K562 (cell line): ENCODE measurements around the gene RXRA. TPM values are rescaled to one million over a fixed set of nuclear protein-coding genes. Genes with fewer than 3 reads are reported as not detected.

Source experiments
- ATAC-seq: fragments of 200-7000 bp; cut with Tn5 transposase; 3 replicates; pipeline ENCODE4 v1.9.1; 2020; ENCODE audit warnings: moderate library complexity
- BruUV-seq: library from RNA; stranded (reverse); fragments of 400-500 nt; replicated peaks from 2 replicates; lab custom pipeline; 2021; lab: Mats Ljungman, UMichigan
- CTCF ChIA-PET: fragments of 300-600 bp; formaldehyde crosslinking; extraction: SDS; loops from one replicate; lab custom pipeline; 2021; ENCODE audit warnings: low intra/inter-chr PET ratio; lab: Yijun Ruan, JAX
- POLR2A ChIA-PET: fragments of 300-600, 350-650 bp; sonication (Branson Sonifier 250); formaldehyde crosslinking; extraction: SDS; loops from one replicate; lab custom pipeline; 2021; ENCODE audit warnings: antibody characterized with exemption, inconsistent platforms; lab: Yijun Ruan, JAX
- DNase-seq, 4 experiments: peaks; one replicate each; pipeline versions ENCODE4 v3.0.0 to v3.0.0-alpha.2; 2011 to 2018; ENCODE audit warnings: low spot score in 3 of 4, mixed read lengths in 3 of 4; ENCODE audit errors: extremely low read depth in 1 of 4
- FAIRE-seq: peaks from 2 replicates; lab custom pipeline; 2011; peaks lifted over from hg19 to GRCh38; lab: Jason Lieb, UNC
- H2AFZ ChIP-seq: 2 replicates; pipeline ENCODE4 v1.6.0; 2011; ENCODE audit warnings: low read depth, low read length, control low read depth, inconsistent platforms
- H3K27ac ChIP-seq: fragments of 200-600 bp; 3 replicates; pipeline ENCODE4 v1.8.0; 2011; ENCODE audit warnings: low read depth, mild to moderate bottlenecking, control low read depth, inconsistent platforms, low read length, moderate library complexity, mixed read lengths; ENCODE audit errors: extremely low read depth
- H3K27me3 ChIP-seq, 2 experiments: fragments of 300-600 bp in 1 of 2; 2 replicates in 1 of 2; 3 replicates in 1 of 2; pipeline versions ENCODE4 v1.6.0 to v1.8.0; 2011; ENCODE audit warnings: inconsistent platforms in 2 of 2, low read length in 2 of 2, mild to moderate bottlenecking in 1 of 2, mixed read lengths in 1 of 2, moderate library complexity in 1 of 2; ENCODE audit not compliant: control insufficient read depth in 2 of 2, insufficient read depth in 2 of 2
- H3K36me3 ChIP-seq: fragments of 300-600 bp; 3 replicates; pipeline ENCODE4 v1.8.0; 2011; ENCODE audit warnings: mild to moderate bottlenecking, low read length, inconsistent platforms; ENCODE audit not compliant: control insufficient read depth, insufficient read depth
- H3K4me1 ChIP-seq, 2 experiments: fragments of 200-600 bp in 1 of 2; replicated peaks in 1 of 2; 2 replicates in 1 of 2; 3 replicates in 1 of 2; pipeline versions ENCODE4 v1.5.1 to v1.8.0; 2011; ENCODE audit warnings: inconsistent platforms in 2 of 2, low read length in 2 of 2, mild to moderate bottlenecking in 1 of 2, mixed read lengths in 1 of 2, moderate library complexity in 1 of 2; ENCODE audit not compliant: control insufficient read depth in 2 of 2, insufficient read depth in 2 of 2
- H3K4me2 ChIP-seq: 2 replicates; pipeline ENCODE4 v1.6.1; 2011; ENCODE audit warnings: low read length, control low read depth, inconsistent platforms, mixed read lengths; ENCODE audit not compliant: insufficient read depth
- H3K4me3 ChIP-seq: fragments of 200-600 bp; sonication (generic), shearing (Covaris generic); 2 replicates; pipeline ENCODE4 v1.5.1; 2016; ENCODE audit warnings: control low read depth, inconsistent platforms
- H3K79me2 ChIP-seq: fragments of 200-600 bp; 3 replicates; pipeline ENCODE4 v1.8.0; 2011; ENCODE audit warnings: low read length, inconsistent platforms; ENCODE audit not compliant: control insufficient read depth, insufficient read depth
- H3K9ac ChIP-seq, 2 experiments: 2 replicates each; pipeline versions ENCODE4 v1.6.0 to v1.6.1; 2011; ENCODE audit warnings: low read depth in 2 of 2, low read length in 2 of 2, control low read depth in 1 of 2, inconsistent platforms in 1 of 2, mild to moderate bottlenecking in 1 of 2, mixed read lengths in 1 of 2; ENCODE audit not compliant: insufficient read depth in 1 of 2
- H3K9me1 ChIP-seq: one replicate; pipeline ENCODE4 v1.6.0; 2011; ENCODE audit warnings: inconsistent platforms, mild to moderate bottlenecking, low read length, moderate library complexity; ENCODE audit not compliant: control insufficient read depth, insufficient read depth
- H3K9me3 ChIP-seq: replicated peaks from 2 replicates; pipeline ENCODE4 v1.5.1; 2011; ENCODE audit warnings: low read depth, low read length, inconsistent platforms; ENCODE audit not compliant: control insufficient read depth, insufficient read depth
- H4K20me1 ChIP-seq: replicated peaks from 2 replicates; pipeline ENCODE4 v1.6.1; 2011; ENCODE audit warnings: low read length, inconsistent platforms, mixed read lengths; ENCODE audit not compliant: control insufficient read depth, insufficient read depth
- AFF1 ChIP-seq, 2 experiments: fragments of 450-650 bp; IDR thresholded peaks; 2 replicates each; pipeline ENCODE4 v1.6.1; 2018; ENCODE audit warnings: mild to moderate bottlenecking in 2 of 2, low read depth in 1 of 2; ENCODE audit not compliant: partially characterized antibody in 2 of 2
- CBX2 ChIP-seq: fragments of 200-600 bp; sonication (generic); IDR thresholded peaks from one replicate; pipeline ENCODE4 v1.6.1; 2012; ENCODE audit warnings: mild to moderate bottlenecking, low read length, inconsistent platforms; ENCODE audit not compliant: insufficient read depth, poor library complexity, severe bottlenecking
- CEBPZ ChIP-seq: fragments of 150-350 bp; IDR thresholded peaks from 2 replicates; pipeline ENCODE4 v1.6.1; 2014; ENCODE audit warnings: low read depth, mild to moderate bottlenecking, low read length, borderline replicate concordance
- MBD2 ChIP-seq: sonication (generic); IDR thresholded peaks from 2 replicates; pipeline ENCODE4 v1.6.1; 2016; ENCODE audit warnings: low read depth, borderline replicate concordance
- RBM15 ChIP-seq: fragments of 200-400 bp; formaldehyde crosslinking; IDR thresholded peaks from 2 replicates; pipeline ENCODE4 v1.6.1; 2018; ENCODE audit warnings: mild to moderate bottlenecking, low read length, moderate library complexity; ENCODE audit not compliant: insufficient read depth
- XRCC3 ChIP-seq: fragments of 450-650 bp; IDR thresholded peaks from 2 replicates; pipeline ENCODE4 v1.6.1; 2017; ENCODE audit warnings: mild to moderate bottlenecking, moderate library complexity
- ZNF512 ChIP-seq: IDR thresholded peaks from 2 replicates; pipeline ENCODE4 v1.6.1; 2016; ENCODE audit warnings: missing genetic modification characterization, missing compliant biosample characterization
- ZNF780A ChIP-seq: fragments of 250-450 bp; sonication (Bioruptor Pico); IDR thresholded peaks from 2 replicates; pipeline ENCODE4 v1.5.0; 2021; ENCODE audit warnings: mild to moderate bottlenecking
- ZZZ3 ChIP-seq: fragments of 450-650 bp; IDR thresholded peaks from 2 replicates; pipeline ENCODE4 v1.6.1; 2016; ENCODE audit warnings: antibody characterized with exemption, mild to moderate bottlenecking, moderate library complexity
- WGBS: fragments of 100-300 bp; shearing (Covaris generic); methylation state at CpG from one replicate; pipeline ENCODE4 v1.1.6; 2016; ENCODE audit warnings: low coverage, mixed read lengths; ENCODE audit not compliant: insufficient coverage; ENCODE audit errors: missing lambda C conversion rate; 5-methylcytosine and 5-hydroxymethylcytosine counted together
- in situ Hi-C: fragments of 300-500 bp; cut with MboI; formaldehyde crosslinking; loops from 4 replicates; pipeline ENCODE4 v1.15.0; 2018; ENCODE audit warnings: inconsistent platforms, mixed read lengths
- intact Hi-C: fragments of 100-400 bp; cut with micrococcal nuclease; formaldehyde crosslinking; loops from 2 replicates; pipeline ENCODE4 v1.14.2; 2022
- polyA plus RNA-seq, 8 experiments: library from polyadenylated mRNA; depleted of rRNA in 4 of 8; stranded (reverse) in 5 of 8; unstranded in 3 of 8; fragments of >200 nt; fragmentation: Nextera tagmentation in 2 of 8; fragmentation: Illumina TruSeq in 1 of 8; extraction: Ambion mirVana in 2 of 8; extraction: Trizol in 1 of 8; gene quantifications; 2 replicates each; pipeline versions ENCODE4 v1.2.1 to v1.2.3, GENCODE V29; 2011 to 2014; ENCODE audit warnings: inconsistent platforms in 1 of 8, missing spikeins in 1 of 8
- total RNA-seq, 7 experiments: library from RNA; depleted of rRNA in 6 of 7; stranded (reverse); fragments of >200 nt in 6 of 7; fragmentation: Illumina TruSeq in 2 of 7; extraction: Trizol in 2 of 7; gene quantifications; 2 replicates each; pipeline versions ENCODE4 v1.2.1 to v1.2.3, GENCODE V29; 2011 to 2021; ENCODE audit warnings: low replicate concordance in 1 of 7

The RXRA gene
- total and polyA plus RNA-seq, 9 of the 15 experiments (the other 6 are each of a cell fraction or from before 2014, with no cell fraction given), result 0.35 to 23.6 (median 4.6) TPM

GRCh38 chr9:134316449-134317160, 9.7 kb upstream of the RXRA start:
- Histone ChIP-seq H3K36me3 (no peaks in the 10 kb centered on the region), H3K4me1 (peaks cover 4 to 47% of the 10 kb centered on the region in 2 experiments; a peak in 4 of 5 replicates), H3K9me3 (peaks cover 2% of the 10 kb centered on the region; the same call in 1 of the 2 replicates), H3K4me2 (no peak overlapping the region; the same call in 1 of the 2 replicates), H3K79me2 (no peaks in the 10 kb centered on the region), H3K27me3 (peaks cover 13 to 36% of the 10 kb centered on the region in 2 experiments; a peak in 4 of 5 replicates), H2AFZ (no peak overlapping the region), H3K27ac (no peak overlapping the region), H3K9ac (peak overlapping the region in 1 of 2 experiments; percentile 31; a peak in 1 of 4 replicates), H3K4me3 (no peak overlapping the region), H4K20me1 (peaks cover 9% of the 10 kb centered on the region; the same call in 1 of the 2 replicates), H3K9me1 (no peaks in the 10 kb centered on the region)
- in situ Hi-C loops, result no loop called here
- DNase-seq (peak; percentile 51 to 68 (median 59)), FAIRE-seq (peak; percentile 67), ATAC-seq (peak; percentile 46)
- ChIA-PET POLR2A (interaction anchor here (1.0 kb wide), 1 partner anchor 18 kb away, joined by 3 read pairs; no protein-coding TSS in a partner anchor), CTCF (no interaction called here)
- 3% methylated on average over 14 of the region's 16 CpGs for WGBS
- intact Hi-C loops, result no loop called here
- no TSS peak for BruUV-seq
- no peak for TF ChIP-seq AFF1 (IDR thresholded peaks at IDR 0.05; ENCODE audit: low read depth in 1 of 2, partially characterized antibody in 2 of 2)
- TF ChIP-seq ZNF512 (tag), result no peak
- no peak for TF ChIP-seq CEBPZ
- no peak for TF ChIP-seq CBX2
- no peak for TF ChIP-seq ZZZ3
- TF ChIP-seq RBM15, result no peak
- TF ChIP-seq XRCC3, result no peak
- no peak for TF ChIP-seq ZNF780A (CRISPR knock-in tag)
- TF ChIP-seq MBD2, result no peak
